ENCODE data around the gene C17orf75. TPM values are rescaled to one million over a fixed set of nuclear protein-coding genes. Genes with fewer than 3 reads are reported as not detected.

The C17orf75 gene
- total and polyA plus RNA-seq, 2 of the 8 experiments (the other 6 are each of a cell fraction or from before 2014, with no cell fraction given), result 15.8 to 42.6 TPM

- TF ChIP-seq TBP (IDR thresholded peaks at IDR 0.05; ENCODE audit: low read depth, low read length), result no peak
These were observed 54.0 kb downstream of the C17orf75 start (continued) for GRCh38 chr17:32287804-32288511.
